ENCODE results near the gene RXRB.

DNA sequence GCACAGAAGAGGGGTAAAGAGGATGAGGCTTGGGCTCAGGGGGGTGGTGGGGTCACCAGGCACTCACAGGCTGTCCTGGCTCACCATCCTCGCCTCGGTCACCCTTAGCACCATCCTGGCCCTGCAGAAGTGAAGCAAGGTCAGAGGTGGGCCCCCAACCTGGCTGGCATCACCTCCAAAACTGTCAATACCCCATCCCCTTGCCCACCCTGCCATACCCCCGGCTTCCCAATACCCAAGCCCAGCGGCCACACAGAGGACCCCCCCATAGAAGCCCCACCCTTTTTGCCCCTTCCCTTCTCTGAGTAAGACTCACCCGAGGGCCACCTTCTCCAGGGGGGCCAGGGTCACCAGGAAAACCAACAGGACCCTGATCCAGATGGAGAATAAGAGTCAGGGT, 31.8 kb downstream of the RXRB start:
- TF ChIP-seq POLR2A (IDR thresholded peaks at IDR 0.05; ENCODE audit: low read length) (no peak), GATA1 (IDR thresholded peaks at IDR 0.05; ENCODE audit: low read depth, low read length) (no peak)
